ENCODE measurements around the gene MAP1B.

DNA sequence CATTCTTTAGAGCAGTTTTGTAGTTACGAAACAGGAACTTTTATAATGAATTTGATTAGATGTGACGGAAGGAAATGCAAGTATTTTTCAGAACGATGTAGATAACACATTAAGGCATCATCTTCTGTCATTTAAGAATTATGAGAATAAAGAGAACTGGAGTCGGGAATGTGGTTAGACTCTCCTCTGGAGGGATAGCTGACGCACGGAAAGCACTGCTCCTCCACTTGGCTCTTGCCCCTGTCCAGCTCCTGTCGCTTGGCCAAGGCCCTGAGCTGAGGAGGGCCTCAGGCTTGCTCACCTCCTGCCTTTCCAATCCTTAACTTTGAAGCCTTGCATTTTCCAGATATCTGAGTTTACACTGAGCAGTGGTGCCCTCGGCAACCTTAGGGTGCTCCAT is 60.5 kb downstream of the MAP1B start:
- TF ChIP-seq YBX1 (IDR thresholded peaks at IDR 0.05) (no peak), MXI1 (IDR thresholded peaks at IDR 0.05; ENCODE audit: low read depth, low read length) (no peak), STAT3 (IDR thresholded peaks at IDR 0.05; ENCODE audit: low read depth, low read length) (no peak), NFYB (IDR thresholded peaks at IDR 0.05; ENCODE audit: insufficient read depth, low read depth, low read length) (no peak)
- TF ChIP-seq, protein P1, sequence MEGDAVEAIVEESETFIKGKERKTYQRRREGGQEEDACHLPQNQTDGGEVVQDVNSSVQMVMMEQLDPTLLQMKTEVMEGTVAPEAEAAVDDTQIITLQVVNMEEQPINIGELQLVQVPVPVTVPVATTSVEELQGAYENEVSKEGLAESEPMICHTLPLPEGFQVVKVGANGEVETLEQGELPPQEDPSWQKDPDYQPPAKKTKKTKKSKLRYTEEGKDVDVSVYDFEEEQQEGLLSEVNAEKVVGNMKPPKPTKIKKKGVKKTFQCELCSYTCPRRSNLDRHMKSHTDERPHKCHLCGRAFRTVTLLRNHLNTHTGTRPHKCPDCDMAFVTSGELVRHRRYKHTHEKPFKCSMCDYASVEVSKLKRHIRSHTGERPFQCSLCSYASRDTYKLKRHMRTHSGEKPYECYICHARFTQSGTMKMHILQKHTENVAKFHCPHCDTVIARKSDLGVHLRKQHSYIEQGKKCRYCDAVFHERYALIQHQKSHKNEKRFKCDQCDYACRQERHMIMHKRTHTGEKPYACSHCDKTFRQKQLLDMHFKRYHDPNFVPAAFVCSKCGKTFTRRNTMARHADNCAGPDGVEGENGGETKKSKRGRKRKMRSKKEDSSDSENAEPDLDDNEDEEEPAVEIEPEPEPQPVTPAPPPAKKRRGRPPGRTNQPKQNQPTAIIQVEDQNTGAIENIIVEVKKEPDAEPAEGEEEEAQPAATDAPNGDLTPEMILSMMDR (IDR thresholded peaks at IDR 0.05 in 2 of 3, conservative IDR thresholded peaks at IDR 0.05 in 1 of 3; ENCODE audit: control insufficient read depth in 2 of 3, extremely low read depth in 1 of 3, insufficient read depth in 1 of 3, low read depth in 3 of 3, low read length in 3 of 3) = no peak
- TF ChIP-seq, protein P2, sequence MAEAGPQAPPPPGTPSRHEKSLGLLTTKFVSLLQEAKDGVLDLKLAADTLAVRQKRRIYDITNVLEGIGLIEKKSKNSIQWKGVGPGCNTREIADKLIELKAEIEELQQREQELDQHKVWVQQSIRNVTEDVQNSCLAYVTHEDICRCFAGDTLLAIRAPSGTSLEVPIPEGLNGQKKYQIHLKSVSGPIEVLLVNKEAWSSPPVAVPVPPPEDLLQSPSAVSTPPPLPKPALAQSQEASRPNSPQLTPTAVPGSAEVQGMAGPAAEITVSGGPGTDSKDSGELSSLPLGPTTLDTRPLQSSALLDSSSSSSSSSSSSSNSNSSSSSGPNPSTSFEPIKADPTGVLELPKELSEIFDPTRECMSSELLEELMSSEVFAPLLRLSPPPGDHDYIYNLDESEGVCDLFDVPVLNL (IDR thresholded peaks at IDR 0.05; ENCODE audit: low read depth, low read length) = no peak
- TF ChIP-seq, protein P3, sequence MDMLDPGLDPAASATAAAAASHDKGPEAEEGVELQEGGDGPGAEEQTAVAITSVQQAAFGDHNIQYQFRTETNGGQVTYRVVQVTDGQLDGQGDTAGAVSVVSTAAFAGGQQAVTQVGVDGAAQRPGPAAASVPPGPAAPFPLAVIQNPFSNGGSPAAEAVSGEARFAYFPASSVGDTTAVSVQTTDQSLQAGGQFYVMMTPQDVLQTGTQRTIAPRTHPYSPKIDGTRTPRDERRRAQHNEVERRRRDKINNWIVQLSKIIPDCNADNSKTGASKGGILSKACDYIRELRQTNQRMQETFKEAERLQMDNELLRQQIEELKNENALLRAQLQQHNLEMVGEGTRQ (IDR thresholded peaks at IDR 0.05; ENCODE audit: borderline replicate concordance, low read depth, low read length) = no peak
- TF ChIP-seq, protein P4, sequence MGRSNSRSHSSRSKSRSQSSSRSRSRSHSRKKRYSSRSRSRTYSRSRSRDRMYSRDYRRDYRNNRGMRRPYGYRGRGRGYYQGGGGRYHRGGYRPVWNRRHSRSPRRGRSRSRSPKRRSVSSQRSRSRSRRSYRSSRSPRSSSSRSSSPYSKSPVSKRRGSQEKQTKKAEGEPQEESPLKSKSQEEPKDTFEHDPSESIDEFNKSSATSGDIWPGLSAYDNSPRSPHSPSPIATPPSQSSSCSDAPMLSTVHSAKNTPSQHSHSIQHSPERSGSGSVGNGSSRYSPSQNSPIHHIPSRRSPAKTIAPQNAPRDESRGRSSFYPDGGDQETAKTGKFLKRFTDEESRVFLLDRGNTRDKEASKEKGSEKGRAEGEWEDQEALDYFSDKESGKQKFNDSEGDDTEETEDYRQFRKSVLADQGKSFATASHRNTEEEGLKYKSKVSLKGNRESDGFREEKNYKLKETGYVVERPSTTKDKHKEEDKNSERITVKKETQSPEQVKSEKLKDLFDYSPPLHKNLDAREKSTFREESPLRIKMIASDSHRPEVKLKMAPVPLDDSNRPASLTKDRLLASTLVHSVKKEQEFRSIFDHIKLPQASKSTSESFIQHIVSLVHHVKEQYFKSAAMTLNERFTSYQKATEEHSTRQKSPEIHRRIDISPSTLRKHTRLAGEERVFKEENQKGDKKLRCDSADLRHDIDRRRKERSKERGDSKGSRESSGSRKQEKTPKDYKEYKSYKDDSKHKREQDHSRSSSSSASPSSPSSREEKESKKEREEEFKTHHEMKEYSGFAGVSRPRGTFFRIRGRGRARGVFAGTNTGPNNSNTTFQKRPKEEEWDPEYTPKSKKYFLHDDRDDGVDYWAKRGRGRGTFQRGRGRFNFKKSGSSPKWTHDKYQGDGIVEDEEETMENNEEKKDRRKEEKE (IDR thresholded peaks at IDR 0.05) = no peak
- TF ChIP-seq, protein P5, sequence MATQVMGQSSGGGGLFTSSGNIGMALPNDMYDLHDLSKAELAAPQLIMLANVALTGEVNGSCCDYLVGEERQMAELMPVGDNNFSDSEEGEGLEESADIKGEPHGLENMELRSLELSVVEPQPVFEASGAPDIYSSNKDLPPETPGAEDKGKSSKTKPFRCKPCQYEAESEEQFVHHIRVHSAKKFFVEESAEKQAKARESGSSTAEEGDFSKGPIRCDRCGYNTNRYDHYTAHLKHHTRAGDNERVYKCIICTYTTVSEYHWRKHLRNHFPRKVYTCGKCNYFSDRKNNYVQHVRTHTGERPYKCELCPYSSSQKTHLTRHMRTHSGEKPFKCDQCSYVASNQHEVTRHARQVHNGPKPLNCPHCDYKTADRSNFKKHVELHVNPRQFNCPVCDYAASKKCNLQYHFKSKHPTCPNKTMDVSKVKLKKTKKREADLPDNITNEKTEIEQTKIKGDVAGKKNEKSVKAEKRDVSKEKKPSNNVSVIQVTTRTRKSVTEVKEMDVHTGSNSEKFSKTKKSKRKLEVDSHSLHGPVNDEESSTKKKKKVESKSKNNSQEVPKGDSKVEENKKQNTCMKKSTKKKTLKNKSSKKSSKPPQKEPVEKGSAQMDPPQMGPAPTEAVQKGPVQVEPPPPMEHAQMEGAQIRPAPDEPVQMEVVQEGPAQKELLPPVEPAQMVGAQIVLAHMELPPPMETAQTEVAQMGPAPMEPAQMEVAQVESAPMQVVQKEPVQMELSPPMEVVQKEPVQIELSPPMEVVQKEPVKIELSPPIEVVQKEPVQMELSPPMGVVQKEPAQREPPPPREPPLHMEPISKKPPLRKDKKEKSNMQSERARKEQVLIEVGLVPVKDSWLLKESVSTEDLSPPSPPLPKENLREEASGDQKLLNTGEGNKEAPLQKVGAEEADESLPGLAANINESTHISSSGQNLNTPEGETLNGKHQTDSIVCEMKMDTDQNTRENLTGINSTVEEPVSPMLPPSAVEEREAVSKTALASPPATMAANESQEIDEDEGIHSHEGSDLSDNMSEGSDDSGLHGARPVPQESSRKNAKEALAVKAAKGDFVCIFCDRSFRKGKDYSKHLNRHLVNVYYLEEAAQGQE (IDR thresholded peaks at IDR 0.05; ENCODE audit: low read depth, low read length) = no peak

All from GM12878 (cell line).